K562 (cell line): ENCODE measurements around the gene KAT6B. TPM values are rescaled to one million over a fixed set of nuclear protein-coding genes. Genes with fewer than 3 reads are reported as not detected.
A peak's percentile ranks its signal among the peaks of the same experiment; 100 is the strongest.

Source experiments
- ATAC-seq: fragments of 200-7000 bp; cut with Tn5 transposase; 3 replicates; pipeline ENCODE4 v1.9.1; 2020; ENCODE audit warnings: moderate library complexity
- BruUV-seq: library from RNA; stranded (reverse); fragments of 400-500 nt; replicated peaks from 2 replicates; lab custom pipeline; 2021; lab: Mats Ljungman, UMichigan
- CTCF ChIA-PET: fragments of 300-600 bp; formaldehyde crosslinking; extraction: SDS; loops from one replicate; lab custom pipeline; 2021; ENCODE audit warnings: low intra/inter-chr PET ratio; lab: Yijun Ruan, JAX
- POLR2A ChIA-PET: fragments of 300-600, 350-650 bp; sonication (Branson Sonifier 250); formaldehyde crosslinking; extraction: SDS; loops from one replicate; lab custom pipeline; 2021; ENCODE audit warnings: antibody characterized with exemption, inconsistent platforms; lab: Yijun Ruan, JAX
- DNase-seq, 4 experiments: peaks; one replicate each; pipeline versions ENCODE4 v3.0.0 to v3.0.0-alpha.2; 2011 to 2018; ENCODE audit warnings: low spot score in 3 of 4, mixed read lengths in 3 of 4; ENCODE audit errors: extremely low read depth in 1 of 4
- FAIRE-seq: peaks from 2 replicates; lab custom pipeline; 2011; peaks lifted over from hg19 to GRCh38; lab: Jason Lieb, UNC
- H2AFZ ChIP-seq: 2 replicates; pipeline ENCODE4 v1.6.0; 2011; ENCODE audit warnings: low read depth, low read length, control low read depth, inconsistent platforms
- H3K27ac ChIP-seq: fragments of 200-600 bp; 3 replicates; pipeline ENCODE4 v1.8.0; 2011; ENCODE audit warnings: low read depth, mild to moderate bottlenecking, control low read depth, inconsistent platforms, low read length, moderate library complexity, mixed read lengths; ENCODE audit errors: extremely low read depth
- H3K27me3 ChIP-seq, 2 experiments: fragments of 300-600 bp in 1 of 2; 2 replicates in 1 of 2; 3 replicates in 1 of 2; pipeline versions ENCODE4 v1.6.0 to v1.8.0; 2011; ENCODE audit warnings: inconsistent platforms in 2 of 2, low read length in 2 of 2, mild to moderate bottlenecking in 1 of 2, mixed read lengths in 1 of 2, moderate library complexity in 1 of 2; ENCODE audit not compliant: control insufficient read depth in 2 of 2, insufficient read depth in 2 of 2
- H3K36me3 ChIP-seq: fragments of 300-600 bp; 3 replicates; pipeline ENCODE4 v1.8.0; 2011; ENCODE audit warnings: mild to moderate bottlenecking, low read length, inconsistent platforms; ENCODE audit not compliant: control insufficient read depth, insufficient read depth
- H3K4me1 ChIP-seq, 2 experiments: fragments of 200-600 bp in 1 of 2; replicated peaks in 1 of 2; 2 replicates in 1 of 2; 3 replicates in 1 of 2; pipeline versions ENCODE4 v1.5.1 to v1.8.0; 2011; ENCODE audit warnings: inconsistent platforms in 2 of 2, low read length in 2 of 2, mild to moderate bottlenecking in 1 of 2, mixed read lengths in 1 of 2, moderate library complexity in 1 of 2; ENCODE audit not compliant: control insufficient read depth in 2 of 2, insufficient read depth in 2 of 2
- H3K4me2 ChIP-seq: 2 replicates; pipeline ENCODE4 v1.6.1; 2011; ENCODE audit warnings: low read length, control low read depth, inconsistent platforms, mixed read lengths; ENCODE audit not compliant: insufficient read depth
- H3K4me3 ChIP-seq: fragments of 200-600 bp; sonication (generic), shearing (Covaris generic); 2 replicates; pipeline ENCODE4 v1.5.1; 2016; ENCODE audit warnings: control low read depth, inconsistent platforms
- H3K79me2 ChIP-seq: fragments of 200-600 bp; 3 replicates; pipeline ENCODE4 v1.8.0; 2011; ENCODE audit warnings: low read length, inconsistent platforms; ENCODE audit not compliant: control insufficient read depth, insufficient read depth
- H3K9ac ChIP-seq, 2 experiments: 2 replicates each; pipeline versions ENCODE4 v1.6.0 to v1.6.1; 2011; ENCODE audit warnings: low read depth in 2 of 2, low read length in 2 of 2, control low read depth in 1 of 2, inconsistent platforms in 1 of 2, mild to moderate bottlenecking in 1 of 2, mixed read lengths in 1 of 2; ENCODE audit not compliant: insufficient read depth in 1 of 2
- H3K9me1 ChIP-seq: one replicate; pipeline ENCODE4 v1.6.0; 2011; ENCODE audit warnings: inconsistent platforms, mild to moderate bottlenecking, low read length, moderate library complexity; ENCODE audit not compliant: control insufficient read depth, insufficient read depth
- H3K9me3 ChIP-seq: replicated peaks from 2 replicates; pipeline ENCODE4 v1.5.1; 2011; ENCODE audit warnings: low read depth, low read length, inconsistent platforms; ENCODE audit not compliant: control insufficient read depth, insufficient read depth
- H4K20me1 ChIP-seq: replicated peaks from 2 replicates; pipeline ENCODE4 v1.6.1; 2011; ENCODE audit warnings: low read length, inconsistent platforms, mixed read lengths; ENCODE audit not compliant: control insufficient read depth, insufficient read depth
- CTBP1 ChIP-seq: fragments of 450-650 bp; IDR thresholded peaks from 2 replicates; pipeline ENCODE4 v1.6.1; 2016; ENCODE audit warnings: borderline replicate concordance
- ESRRB ChIP-seq: fragments of 250-450 bp; sonication (Bioruptor Pico); IDR thresholded peaks from 2 replicates; pipeline ENCODE4 v1.5.0; 2020; ENCODE audit warnings: mild to moderate bottlenecking, moderate library complexity, borderline replicate concordance
- FOXM1 ChIP-seq, 2 experiments: fragments of 450-650 bp in 1 of 2; sonication (generic) in 1 of 2; formaldehyde crosslinking in 1 of 2; IDR thresholded peaks; 2 replicates each; pipeline versions ENCODE4 v1.6.1 to v1.9.0; 2017 to 2022; ENCODE audit warnings: low read depth in 2 of 2, mild to moderate bottlenecking in 2 of 2, missing genetic modification reagents in 1 of 2, moderate library complexity in 1 of 2
- GTF2E2 ChIP-seq: fragments of 200-800 bp; sonication (Bioruptor generic); IDR thresholded peaks from 2 replicates; pipeline ENCODE4 v1.6.1; 2016; ENCODE audit warnings: missing genetic modification characterization, missing compliant biosample characterization
- TEAD4 ChIP-seq, 2 experiments: sonication (generic) in 1 of 2; formaldehyde crosslinking in 1 of 2; IDR thresholded peaks; 2 replicates each; pipeline versions ENCODE4 v1.6.1 to v1.8.0; 2012 to 2022; ENCODE audit warnings: borderline replicate concordance in 1 of 2, inconsistent platforms in 1 of 2, low read length in 1 of 2, mild to moderate bottlenecking in 1 of 2, missing genetic modification reagents in 1 of 2
- ZNF280B ChIP-seq: fragments of 250-450 bp; sonication (Bioruptor Pico); IDR thresholded peaks from 2 replicates; pipeline ENCODE4 v1.5.1; 2021; ENCODE audit warnings: mild to moderate bottlenecking
- ZNF551 ChIP-seq: fragments of 250-450 bp; sonication (Bioruptor Pico); IDR thresholded peaks from 2 replicates; pipeline ENCODE4 v1.5.0; 2021; ENCODE audit warnings: mild to moderate bottlenecking, moderate library complexity
- WGBS: fragments of 100-300 bp; shearing (Covaris generic); methylation state at CpG from one replicate; pipeline ENCODE4 v1.1.6; 2016; ENCODE audit warnings: low coverage, mixed read lengths; ENCODE audit not compliant: insufficient coverage; ENCODE audit errors: missing lambda C conversion rate; 5-methylcytosine and 5-hydroxymethylcytosine counted together
- in situ Hi-C: fragments of 300-500 bp; cut with MboI; formaldehyde crosslinking; loops from 4 replicates; pipeline ENCODE4 v1.15.0; 2018; ENCODE audit warnings: inconsistent platforms, mixed read lengths
- intact Hi-C: fragments of 100-400 bp; cut with micrococcal nuclease; formaldehyde crosslinking; loops from 2 replicates; pipeline ENCODE4 v1.14.2; 2022
- polyA plus RNA-seq, 8 experiments: library from polyadenylated mRNA; depleted of rRNA in 4 of 8; stranded (reverse) in 5 of 8; unstranded in 3 of 8; fragments of >200 nt; fragmentation: Nextera tagmentation in 2 of 8; fragmentation: Illumina TruSeq in 1 of 8; extraction: Ambion mirVana in 2 of 8; extraction: Trizol in 1 of 8; gene quantifications; 2 replicates each; pipeline versions ENCODE4 v1.2.1 to v1.2.3, GENCODE V29; 2011 to 2014; ENCODE audit warnings: inconsistent platforms in 1 of 8, missing spikeins in 1 of 8
- total RNA-seq, 7 experiments: library from RNA; depleted of rRNA in 6 of 7; stranded (reverse); fragments of >200 nt in 6 of 7; fragmentation: Illumina TruSeq in 2 of 7; extraction: Trizol in 2 of 7; gene quantifications; 2 replicates each; pipeline versions ENCODE4 v1.2.1 to v1.2.3, GENCODE V29; 2011 to 2021; ENCODE audit warnings: low replicate concordance in 1 of 7
- TF ChIP-seq, protein P1 (sequence below), 2 experiments: fragments of 150-350 bp in 1 of 2; IDR thresholded peaks; 2 replicates each; pipeline ENCODE4 v1.6.1; 2012 to 2016; ENCODE audit warnings: low read depth in 2 of 2, low read length in 2 of 2, mild to moderate bottlenecking in 1 of 2, moderate library complexity in 1 of 2
- TF ChIP-seq, protein P2 (sequence below): fragments of 250-450 bp; sonication (Bioruptor Pico); IDR thresholded peaks from 2 replicates; pipeline ENCODE4 v1.8.0; 2021; ENCODE audit warnings: moderate library complexity, mild to moderate bottlenecking, inconsistent platforms

KAT6B gene
- total and polyA plus RNA-seq, 9 of the 15 experiments (the other 6 are each of a cell fraction or from before 2014, with no cell fraction given) = 1.4 to 9.2 (median 6.8) TPM

GRCh38 chr10:75065076-75065475 lies 238.7 kb downstream of the KAT6B start:
- H3K4me1 ChIP-seq = peaks cover 0 to 3% of the 10 kb centered on the region in 2 experiments; a peak in 1 of 5 replicates
- H3K9me3 ChIP-seq = no peaks in the 10 kb centered on the region
- no peaks in the 10 kb centered on the region for H3K27me3 ChIP-seq
- TF ChIP-seq, protein P1, sequence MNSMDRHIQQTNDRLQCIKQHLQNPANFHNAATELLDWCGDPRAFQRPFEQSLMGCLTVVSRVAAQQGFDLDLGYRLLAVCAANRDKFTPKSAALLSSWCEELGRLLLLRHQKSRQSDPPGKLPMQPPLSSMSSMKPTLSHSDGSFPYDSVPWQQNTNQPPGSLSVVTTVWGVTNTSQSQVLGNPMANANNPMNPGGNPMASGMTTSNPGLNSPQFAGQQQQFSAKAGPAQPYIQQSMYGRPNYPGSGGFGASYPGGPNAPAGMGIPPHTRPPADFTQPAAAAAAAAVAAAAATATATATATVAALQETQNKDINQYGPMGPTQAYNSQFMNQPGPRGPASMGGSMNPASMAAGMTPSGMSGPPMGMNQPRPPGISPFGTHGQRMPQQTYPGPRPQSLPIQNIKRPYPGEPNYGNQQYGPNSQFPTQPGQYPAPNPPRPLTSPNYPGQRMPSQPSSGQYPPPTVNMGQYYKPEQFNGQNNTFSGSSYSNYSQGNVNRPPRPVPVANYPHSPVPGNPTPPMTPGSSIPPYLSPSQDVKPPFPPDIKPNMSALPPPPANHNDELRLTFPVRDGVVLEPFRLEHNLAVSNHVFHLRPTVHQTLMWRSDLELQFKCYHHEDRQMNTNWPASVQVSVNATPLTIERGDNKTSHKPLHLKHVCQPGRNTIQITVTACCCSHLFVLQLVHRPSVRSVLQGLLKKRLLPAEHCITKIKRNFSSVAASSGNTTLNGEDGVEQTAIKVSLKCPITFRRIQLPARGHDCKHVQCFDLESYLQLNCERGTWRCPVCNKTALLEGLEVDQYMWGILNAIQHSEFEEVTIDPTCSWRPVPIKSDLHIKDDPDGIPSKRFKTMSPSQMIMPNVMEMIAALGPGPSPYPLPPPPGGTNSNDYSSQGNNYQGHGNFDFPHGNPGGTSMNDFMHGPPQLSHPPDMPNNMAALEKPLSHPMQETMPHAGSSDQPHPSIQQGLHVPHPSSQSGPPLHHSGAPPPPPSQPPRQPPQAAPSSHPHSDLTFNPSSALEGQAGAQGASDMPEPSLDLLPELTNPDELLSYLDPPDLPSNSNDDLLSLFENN (IDR thresholded peaks at IDR 0.05; ENCODE audit: low read depth in 2 of 2, low read length in 2 of 2) = no peak
- TF ChIP-seq CTBP1 (no peak), ZNF280B (CRISPR knock-in tag) (no peak), FOXM1 (IDR thresholded peaks at IDR 0.05; ENCODE audit: low read depth) (no peak), FOXM1 (CRISPR knock-in tag; IDR thresholded peaks at IDR 0.05; ENCODE audit: low read depth) (no peak), ZNF551 (CRISPR knock-in tag) (no peak), ESRRB (CRISPR knock-in tag) (no peak), GTF2E2 (tag) (no peak), TEAD4 (IDR thresholded peaks at IDR 0.05; ENCODE audit: low read length) (no peak), TEAD4 (CRISPR knock-in tag; IDR thresholded peaks at IDR 0.05; ENCODE audit: borderline replicate concordance) (no peak)
- TF ChIP-seq, protein P2, sequence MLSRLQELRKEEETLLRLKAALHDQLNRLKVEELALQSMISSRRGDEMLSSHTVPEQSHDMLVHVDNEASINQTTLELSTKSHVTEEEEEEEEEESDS = no peak
- TF ChIP-seq, all 486 proteins: peak for 0
- no peak for ATAC-seq
- Histone ChIP-seq H3K27ac (no peak overlapping the region), H2AFZ (peak overlapping the region; percentile 9; the same call in 1 of the 2 replicates), H3K79me2 (no peaks in the 10 kb centered on the region), H3K36me3 (no peaks in the 10 kb centered on the region), H3K4me2 (no peak overlapping the region), H3K9me1 (no peaks in the 10 kb centered on the region), H4K20me1 (no peaks in the 10 kb centered on the region), H3K4me3 (no peak overlapping the region), H3K9ac (no peak overlapping the region)
- POLR2A ChIA-PET = interaction anchor here (0.9 kb wide), 1 partner anchor 10 kb away, joined by 3 read pairs; no protein-coding TSS in a partner anchor
- intact Hi-C loops = no loop called here
- no peak for DNase-seq
- in situ Hi-C loops = no loop called here
- no peak for FAIRE-seq
- 67% methylated on average over 4 of the region's 4 CpGs for WGBS
- CTCF ChIA-PET = interaction anchor here (0.7 kb wide), 1 partner anchor 11 kb away, joined by 3 read pairs; no protein-coding TSS in a partner anchor
- BruUV-seq = no TSS peak
